NCI-H82 (cell line): ENCODE results near the gene CIAPIN1.

Experiments used
- DNase-seq: peaks from one replicate; lab custom pipeline; 2025; lab: John Stamatoyannopoulos, UW

The CIAPIN1 gene

GRCh38 chr16:57476546-57477410 lies 29.6 kb upstream of the CIAPIN1 start:
- DNase-seq, result peak; percentile 22

- peak; percentile 86 for DNase-seq
Observed at GRCh38 chr16:57475711-57476339, 28.6 kb upstream of the CIAPIN1 start.

GRCh38 chr16:57474671-57475661 lies 27.8 kb upstream of the CIAPIN1 start:
- DNase-seq, result no peak

GRCh38 chr16:57473906-57474305 lies 26.7 kb upstream of the CIAPIN1 start:
- no peak for DNase-seq

- no peak for DNase-seq
Observed at GRCh38 chr16:57473176-57473840, 26.1 kb upstream of the CIAPIN1 start.

GRCh38 chr16:57472665-57473060 lies 25.5 kb upstream of the CIAPIN1 start:
- peak; percentile 14 for DNase-seq

- no peak for DNase-seq
Observed at GRCh38 chr16:57471852-57472664, 24.9 kb upstream of the CIAPIN1 start.

GRCh38 chr16:57471209-57471608 lies 24.0 kb upstream of the CIAPIN1 start:
- DNase-seq, result no peak

GRCh38 chr16:57470711-57471110 lies 23.5 kb upstream of the CIAPIN1 start:
- no peak for DNase-seq

GRCh38 chr16:57469917-57470470 lies 22.8 kb upstream of the CIAPIN1 start:
- DNase-seq, result no peak

- DNase-seq, result no peak
Observed at GRCh38 chr16:57469046-57469445, 21.9 kb upstream of the CIAPIN1 start.

- no peak for DNase-seq
Observed at GRCh38 chr16:57468346-57468745, 21.2 kb upstream of the CIAPIN1 start.

GRCh38 chr16:57464523-57464922 lies 17.3 kb upstream of the CIAPIN1 start:
- no peak for DNase-seq

- peak; percentile 19 for DNase-seq
Observed at GRCh38 chr16:57462978-57463362, 15.8 kb upstream of the CIAPIN1 start.

GRCh38 chr16:57462209-57462977 lies 15.2 kb upstream of the CIAPIN1 start, which contains the start of gene POLR2C:
TSS of gene POLR2C (plus strand) at chr16:57462679. CDS start at chr16:57462725, 46 bp downstream.
- DNase-seq, result peak; percentile 85

GRCh38 chr16:57452021-57452420 lies 4.8 kb upstream of the CIAPIN1 start:
- no peak for DNase-seq

GRCh38 chr16:57446531-57447185 lies 527 bp downstream of the CIAPIN1 start:
- peak; percentile 54 for DNase-seq

GRCh38 chr16:57445510-57445909 lies 1.7 kb downstream of the CIAPIN1 start:
- DNase-seq, result no peak

GRCh38 chr16:57444711-57445110 lies 2.5 kb downstream of the CIAPIN1 start:
- DNase-seq, result no peak
